Astrocyte (in vitro differentiated cells and primary cell): ENCODE results near the gene TLNRD1. TPM values are rescaled to one million over a fixed set of nuclear protein-coding genes. Genes with fewer than 3 reads are reported as not detected.

Source experiments
- DNase-seq: peaks from one replicate; pipeline ENCODE4 v3.0.0-alpha.2; 2010; ENCODE audit warnings: low read depth
- FAIRE-seq: peaks from 2 replicates; lab custom pipeline; 2011; peaks lifted over from hg19 to GRCh38; lab: Jason Lieb, UNC
- H2AFZ ChIP-seq: 2 replicates; pipeline ENCODE4 v1.6.0; 2012; ENCODE audit warnings: low read depth, low read length, inconsistent platforms
- H3K27ac ChIP-seq: 2 replicates; pipeline ENCODE4 v1.5.1; 2011; ENCODE audit warnings: low read depth, low read length, inconsistent platforms
- H3K27me3 ChIP-seq: 2 replicates; pipeline ENCODE4 v1.6.0; 2011; ENCODE audit warnings: low read length, inconsistent platforms; ENCODE audit not compliant: insufficient read depth
- H3K36me3 ChIP-seq: 2 replicates; pipeline ENCODE4 v1.5.1; 2011; ENCODE audit warnings: low read length, inconsistent platforms; ENCODE audit not compliant: insufficient read depth
- H3K4me1 ChIP-seq: 2 replicates; pipeline ENCODE4 v1.5.1; 2011; ENCODE audit warnings: low read length, inconsistent platforms; ENCODE audit not compliant: insufficient read depth
- H3K4me2 ChIP-seq: 2 replicates; pipeline ENCODE4 v1.6.0; 2012; ENCODE audit warnings: low read length, inconsistent platforms
- H3K4me3 ChIP-seq: 2 replicates; pipeline ENCODE4 v1.5.1; 2011; ENCODE audit warnings: low read depth, mild to moderate bottlenecking, low read length, inconsistent platforms; ENCODE audit not compliant: insufficient read depth
- H3K79me2 ChIP-seq: 2 replicates; pipeline ENCODE4 v1.6.0; 2012; ENCODE audit warnings: mild to moderate bottlenecking, low read length, inconsistent platforms; ENCODE audit not compliant: insufficient read depth
- H3K9ac ChIP-seq: 2 replicates; pipeline ENCODE4 v1.6.0; 2012; ENCODE audit warnings: mild to moderate bottlenecking, low read length, inconsistent platforms
- H3K9me3 ChIP-seq: 2 replicates; pipeline ENCODE4 v1.5.1; 2012; ENCODE audit warnings: low read depth, mild to moderate bottlenecking, low read length, inconsistent platforms; ENCODE audit not compliant: insufficient read depth
- H4K20me1 ChIP-seq: 2 replicates; pipeline ENCODE4 v1.6.0; 2012; ENCODE audit warnings: low read length, inconsistent platforms; ENCODE audit not compliant: insufficient read depth
- H3K27ac Mint-ChIP-seq: one replicate; pipeline ENCODE4 v1.8.0; 2021; ENCODE audit warnings: mild to moderate bottlenecking, mixed read lengths; ENCODE audit not compliant: unreplicated experiment
- H3K27me3 Mint-ChIP-seq: one replicate; pipeline ENCODE4 v1.8.0; 2021; ENCODE audit warnings: low read depth, mixed read lengths; ENCODE audit not compliant: unreplicated experiment
- H3K36me3 Mint-ChIP-seq: one replicate; pipeline ENCODE4 v1.8.0; 2021; ENCODE audit warnings: low read depth, mixed read lengths; ENCODE audit not compliant: unreplicated experiment
- H3K4me1 Mint-ChIP-seq: one replicate; pipeline ENCODE4 v1.8.0; 2021; ENCODE audit warnings: low read depth, mixed read lengths; ENCODE audit not compliant: unreplicated experiment
- H3K4me3 Mint-ChIP-seq: one replicate; pipeline ENCODE4 v1.8.0; 2021; ENCODE audit warnings: mild to moderate bottlenecking, moderate library complexity, mixed read lengths; ENCODE audit not compliant: unreplicated experiment
- H3K9me3 Mint-ChIP-seq: one replicate; pipeline ENCODE4 v1.8.0; 2021; ENCODE audit warnings: mild to moderate bottlenecking, mixed read lengths; ENCODE audit not compliant: unreplicated experiment
- EZH2 ChIP-seq: IDR thresholded peaks from 2 replicates; pipeline ENCODE4 v1.6.1; 2012; ENCODE audit warnings: mild to moderate bottlenecking, low read length, inconsistent platforms; ENCODE audit not compliant: insufficient read depth
- total RNA-seq: library from RNA; stranded (reverse); gene quantifications from 2 replicates; pipeline ENCODE4 v1.2.1, GENCODE V29; 2021
- TF ChIP-seq, protein P1 (sequence below): IDR thresholded peaks from 2 replicates; pipeline ENCODE4 v1.5.1; 2011; ENCODE audit warnings: low read depth, mild to moderate bottlenecking, inconsistent platforms, low read length, moderate library complexity; ENCODE audit not compliant: insufficient read depth

The TLNRD1 gene
- total RNA-seq, 1 donor from 2014 or later: 24.2 TPM

DNA sequence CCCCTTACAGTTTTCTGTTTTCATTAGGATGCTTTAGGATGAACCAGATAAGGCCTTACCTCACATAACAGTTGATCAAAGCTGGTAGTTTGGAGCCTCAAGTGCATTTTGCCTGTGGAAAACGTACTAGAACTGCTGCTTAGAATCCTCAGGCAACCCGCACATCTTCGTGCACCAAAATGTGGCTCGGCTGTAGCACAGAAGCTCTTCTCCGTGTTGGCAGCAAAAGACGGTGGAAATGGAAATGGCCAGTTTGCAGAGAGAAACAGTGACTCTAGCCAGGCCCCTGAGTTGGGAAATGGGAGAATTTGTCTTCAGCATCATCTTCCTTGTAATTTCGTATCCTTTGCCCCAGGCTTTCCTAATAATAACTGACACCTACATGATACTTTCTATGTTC lies 20.6 kb downstream of the TLNRD1 start:
- Histone ChIP-seq H3K4me3 (no peak overlapping the region), H3K9ac (no peak overlapping the region), H3K4me1 (peaks cover 9% of the 10 kb centered on the region), H2AFZ (no peak overlapping the region), H3K9me3 (no peaks in the 10 kb centered on the region), H3K27ac (no peak overlapping the region), H3K27me3 (no peaks in the 10 kb centered on the region), H3K4me2 (no peak overlapping the region), H3K36me3 (no peaks in the 10 kb centered on the region), H4K20me1 (no peaks in the 10 kb centered on the region), H3K79me2 (no peaks in the 10 kb centered on the region)
- H3K4me1 Mint-ChIP-seq: peaks cover 15% of the 10 kb centered on the region
- no peaks in the 10 kb centered on the region for H3K36me3 Mint-ChIP-seq
- H3K27ac Mint-ChIP-seq: no peak overlapping the region
- H3K9me3 Mint-ChIP-seq: no peaks in the 10 kb centered on the region
- no peak for FAIRE-seq
- DNase-seq: no peak
- no peaks in the 10 kb centered on the region for H3K27me3 Mint-ChIP-seq
- no peak overlapping the region for H3K4me3 Mint-ChIP-seq
- TF ChIP-seq EZH2: no peak
- TF ChIP-seq, protein P1, sequence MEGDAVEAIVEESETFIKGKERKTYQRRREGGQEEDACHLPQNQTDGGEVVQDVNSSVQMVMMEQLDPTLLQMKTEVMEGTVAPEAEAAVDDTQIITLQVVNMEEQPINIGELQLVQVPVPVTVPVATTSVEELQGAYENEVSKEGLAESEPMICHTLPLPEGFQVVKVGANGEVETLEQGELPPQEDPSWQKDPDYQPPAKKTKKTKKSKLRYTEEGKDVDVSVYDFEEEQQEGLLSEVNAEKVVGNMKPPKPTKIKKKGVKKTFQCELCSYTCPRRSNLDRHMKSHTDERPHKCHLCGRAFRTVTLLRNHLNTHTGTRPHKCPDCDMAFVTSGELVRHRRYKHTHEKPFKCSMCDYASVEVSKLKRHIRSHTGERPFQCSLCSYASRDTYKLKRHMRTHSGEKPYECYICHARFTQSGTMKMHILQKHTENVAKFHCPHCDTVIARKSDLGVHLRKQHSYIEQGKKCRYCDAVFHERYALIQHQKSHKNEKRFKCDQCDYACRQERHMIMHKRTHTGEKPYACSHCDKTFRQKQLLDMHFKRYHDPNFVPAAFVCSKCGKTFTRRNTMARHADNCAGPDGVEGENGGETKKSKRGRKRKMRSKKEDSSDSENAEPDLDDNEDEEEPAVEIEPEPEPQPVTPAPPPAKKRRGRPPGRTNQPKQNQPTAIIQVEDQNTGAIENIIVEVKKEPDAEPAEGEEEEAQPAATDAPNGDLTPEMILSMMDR: no peak

DNA sequence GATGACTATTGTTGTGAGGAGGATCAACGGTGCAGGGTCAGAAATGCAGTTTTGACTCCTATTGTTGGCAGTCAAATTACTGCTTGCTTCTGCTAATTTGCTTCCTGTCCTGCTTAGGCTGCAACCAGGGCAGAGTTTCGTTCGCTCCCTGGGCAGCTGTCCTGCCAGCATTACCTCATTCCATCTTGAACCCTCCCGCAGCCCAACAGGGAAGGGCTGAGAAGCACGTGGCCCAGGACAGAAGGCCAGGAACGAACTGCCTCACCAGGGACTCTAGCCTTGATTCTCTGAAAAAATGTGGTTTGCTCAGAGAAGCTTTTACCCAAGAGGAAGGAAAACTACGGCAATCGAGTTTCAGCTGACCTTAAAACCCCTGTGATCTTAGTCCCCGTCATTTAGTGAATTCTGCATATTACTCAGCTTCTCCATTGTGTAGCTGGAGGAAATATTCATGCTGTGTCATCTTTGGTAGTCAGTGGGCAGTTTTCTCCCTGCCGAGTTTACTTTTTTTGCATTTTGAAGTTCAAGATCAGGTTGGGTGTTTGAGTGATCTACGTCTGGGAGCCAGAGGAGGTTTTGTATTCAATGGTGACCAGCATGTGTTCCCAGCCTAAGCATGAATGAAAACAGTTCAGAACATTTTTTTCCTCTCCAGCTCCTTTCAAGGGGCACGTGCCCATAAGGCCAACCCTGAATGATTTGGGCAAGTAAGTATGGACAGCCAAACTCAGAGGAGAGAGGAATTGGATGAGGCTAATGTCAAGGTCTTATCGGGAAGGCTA lies 23.0 kb downstream of the TLNRD1 start:
- peaks cover 19% of the 10 kb centered on the region for H3K4me1 Mint-ChIP-seq
- H3K27ac Mint-ChIP-seq: peak overlapping the region; percentile 21
- no peaks in the 10 kb centered on the region for H3K79me2 ChIP-seq
- no peaks in the 10 kb centered on the region for H3K9me3 Mint-ChIP-seq
- no peaks in the 10 kb centered on the region for H3K36me3 ChIP-seq
- DNase-seq (peak; percentile 61), FAIRE-seq (no peak)
- no peaks in the 10 kb centered on the region for H4K20me1 ChIP-seq
- H3K9ac ChIP-seq: peak overlapping the region; percentile 35
- no peaks in the 10 kb centered on the region for H3K27me3 Mint-ChIP-seq
- peak overlapping the region; percentile 60 for H3K27ac ChIP-seq
- peak overlapping the region; percentile 84 for H2AFZ ChIP-seq
- H3K9me3 ChIP-seq: no peaks in the 10 kb centered on the region
- TF ChIP-seq, protein P1: no peak
- TF ChIP-seq EZH2: no peak
- peaks cover 9% of the 10 kb centered on the region for H3K4me1 ChIP-seq
- peak overlapping the region; percentile 42 for H3K4me3 Mint-ChIP-seq
- no peaks in the 10 kb centered on the region for H3K27me3 ChIP-seq
- H3K36me3 Mint-ChIP-seq: no peaks in the 10 kb centered on the region
- H3K4me3 ChIP-seq: no peak overlapping the region
- peak overlapping the region; percentile 51 for H3K4me2 ChIP-seq
